Esophagus mucosa (tissue), 1 donor: ENCODE data around the gene GALNT4. TPM values are rescaled to one million over a fixed set of nuclear protein-coding genes. Genes with fewer than 3 reads are reported as not detected.

Experiments used
- ATAC-seq: fragments of 200-7000 bp; cut with Tn5 transposase; one replicate; pipeline ENCODE4 v1.9.1; 2020
- total RNA-seq: library from RNA; stranded (reverse); gene quantifications from one replicate; pipeline ENCODE4 v1.2.4, GENCODE V29; 2023
- donor health status: DM: yes; HTN: yes; CAD: no.

Gene GALNT4
- total RNA-seq = 4.3 TPM

DNA sequence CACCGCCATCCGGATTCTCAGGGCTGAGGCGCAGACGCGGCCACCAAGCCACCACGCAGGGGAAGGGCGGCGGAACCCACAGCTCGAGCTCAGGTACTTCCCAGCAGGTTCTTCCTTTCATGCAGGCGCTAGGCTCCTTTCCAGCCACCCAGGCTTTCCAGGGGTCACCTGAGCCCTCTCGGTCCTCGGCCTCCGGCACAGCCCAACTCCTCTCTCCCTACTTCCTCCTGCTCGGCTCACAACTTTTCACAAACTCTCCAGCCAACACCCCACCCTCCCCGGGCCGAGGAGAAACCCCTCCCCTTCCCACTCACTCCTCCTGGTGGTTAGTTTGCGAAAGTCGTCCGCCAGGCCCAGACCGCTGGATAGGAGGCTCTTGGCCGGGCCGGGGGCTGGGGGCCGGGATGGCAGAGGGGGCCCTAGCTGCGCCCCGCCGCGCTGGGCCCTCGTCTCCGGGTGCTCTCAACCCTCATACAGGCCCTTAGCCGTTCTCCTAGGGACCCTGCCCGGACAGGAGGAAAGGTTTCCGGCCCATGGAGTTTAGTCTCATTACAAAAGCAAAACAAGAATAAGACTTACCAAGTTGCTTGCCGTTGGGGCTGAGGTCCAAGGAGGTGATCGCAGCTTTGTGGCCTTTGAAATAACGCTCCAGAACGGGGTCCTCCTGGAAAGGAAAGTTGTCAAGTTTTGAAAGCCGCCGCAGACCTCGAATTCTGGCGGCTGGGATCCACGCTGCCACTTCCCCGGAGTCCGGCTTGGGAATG lies at the start of gene GALNT4:
TSS of gene GALNT4 (minus strand) at position 256 of the 764 bp plus-strand sequence. CDS start at position 9, 247 bp downstream.
- ATAC-seq = peak; percentile 94

DNA sequence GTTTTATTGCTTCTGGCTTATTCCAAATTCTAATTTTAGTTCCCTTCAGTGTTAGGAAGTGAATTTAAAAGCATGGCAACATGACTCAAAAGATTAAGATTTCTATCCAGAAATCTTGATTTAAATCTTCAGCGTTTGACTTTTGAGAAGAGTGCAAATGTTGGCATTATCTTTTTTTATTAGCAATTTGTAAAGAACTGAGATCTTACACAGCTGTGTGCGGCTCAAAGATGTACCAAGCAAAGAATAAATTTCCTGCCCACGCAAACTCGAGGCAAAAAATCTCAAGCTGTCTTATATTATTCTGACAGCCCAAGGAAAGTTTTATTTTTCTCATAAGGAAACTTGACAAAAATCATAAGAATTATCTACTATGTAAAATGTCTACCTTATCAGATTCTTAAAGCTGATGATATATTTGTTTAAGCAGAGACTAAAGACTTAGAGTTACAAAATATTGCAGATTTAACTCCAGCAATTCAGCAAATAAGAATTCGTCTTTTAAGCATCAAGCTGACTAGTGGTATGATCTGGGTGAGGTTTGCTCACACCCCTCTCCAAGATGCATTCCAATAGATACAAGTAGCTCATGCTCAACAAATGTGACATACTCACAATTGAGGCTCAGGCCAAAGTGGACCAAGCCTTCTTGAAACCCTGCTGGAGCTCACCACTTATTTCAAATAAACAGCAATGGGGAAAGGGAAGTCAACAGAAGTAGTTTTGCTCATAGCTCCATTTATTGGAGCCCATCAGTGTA lies 48.6 kb upstream of the GALNT4 start:
- no peak for ATAC-seq

DNA sequence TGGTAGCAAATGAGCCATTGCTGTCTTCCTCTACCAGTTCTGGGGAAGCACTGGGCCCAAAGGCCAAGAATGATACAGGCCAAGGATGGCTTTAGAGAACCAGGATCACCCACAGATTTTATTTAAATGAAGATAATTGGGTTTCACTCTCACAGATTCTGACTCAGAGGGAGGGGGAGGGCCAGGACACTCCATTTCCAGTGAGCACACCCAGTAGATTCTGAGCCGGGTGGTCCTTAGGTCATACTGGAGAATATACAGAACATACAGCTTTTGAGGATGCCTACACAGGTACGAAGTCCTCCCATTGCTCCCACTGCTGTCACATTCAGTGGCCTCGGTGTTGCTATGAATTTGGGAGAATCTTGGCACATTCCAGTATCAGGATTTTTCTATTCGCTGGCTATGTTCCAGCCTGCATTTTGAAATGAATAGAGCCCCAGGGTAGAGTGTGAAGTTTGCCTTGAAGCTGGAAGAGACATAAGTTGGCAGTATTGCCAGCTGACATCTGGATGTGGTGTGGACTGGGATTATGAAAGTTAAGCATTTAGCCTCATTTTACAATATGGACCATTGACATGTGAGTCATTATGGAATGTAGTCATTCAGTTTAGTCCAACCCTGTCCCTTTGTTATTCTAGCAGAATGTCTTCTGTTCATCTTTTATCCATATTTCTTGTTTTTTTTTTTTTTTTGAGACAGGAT lies 47.0 kb upstream of the GALNT4 start:
- ATAC-seq = no peak

DNA sequence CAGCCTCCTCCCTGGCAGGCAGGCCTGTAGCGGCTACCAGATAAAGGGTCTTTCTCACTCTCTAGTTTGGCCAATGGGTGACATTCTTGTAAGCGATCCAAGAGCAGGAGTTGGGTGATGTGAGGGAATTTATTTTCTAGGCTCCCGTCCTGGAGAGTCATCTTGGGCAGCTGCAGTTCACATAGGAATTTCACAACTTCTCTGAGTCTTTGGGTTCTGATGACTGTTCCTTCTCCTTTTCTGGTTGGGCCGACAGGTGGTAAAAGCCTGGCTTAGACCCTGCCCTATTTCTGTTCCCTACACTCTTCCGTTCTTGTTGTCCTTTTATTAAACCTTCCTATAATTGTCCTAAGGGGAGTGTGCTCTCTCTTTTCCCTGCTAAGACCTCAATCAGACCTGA lies 43.9 kb upstream of the GALNT4 start:
- peak; percentile 39 for ATAC-seq

DNA sequence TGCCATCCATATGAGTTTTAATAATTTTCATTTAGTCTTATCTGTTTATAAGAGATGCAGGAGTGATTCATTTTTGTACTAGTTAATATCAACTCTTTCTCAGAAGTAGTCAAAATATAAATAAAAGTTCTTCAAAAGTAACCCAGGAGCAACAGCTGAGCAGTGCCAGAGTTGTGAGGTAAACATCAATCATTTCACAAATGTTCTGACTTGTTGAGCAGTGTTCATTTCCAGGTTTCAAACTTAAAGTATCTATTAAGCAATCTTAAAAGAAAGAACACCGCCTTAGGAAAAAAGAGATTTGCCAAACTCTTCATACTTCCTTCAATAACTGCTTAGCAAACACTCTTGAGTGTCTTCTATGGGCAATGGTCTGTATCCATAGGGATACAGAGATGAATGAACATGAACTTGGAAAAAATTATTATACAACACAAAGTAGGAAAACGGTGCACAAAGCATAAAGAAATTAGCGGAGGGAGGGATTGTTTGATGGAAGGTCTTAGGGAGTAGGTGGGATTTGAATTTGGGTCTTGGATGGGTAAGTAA lies 43.2 kb upstream of the GALNT4 start:
- ATAC-seq = peak; percentile 60

DNA sequence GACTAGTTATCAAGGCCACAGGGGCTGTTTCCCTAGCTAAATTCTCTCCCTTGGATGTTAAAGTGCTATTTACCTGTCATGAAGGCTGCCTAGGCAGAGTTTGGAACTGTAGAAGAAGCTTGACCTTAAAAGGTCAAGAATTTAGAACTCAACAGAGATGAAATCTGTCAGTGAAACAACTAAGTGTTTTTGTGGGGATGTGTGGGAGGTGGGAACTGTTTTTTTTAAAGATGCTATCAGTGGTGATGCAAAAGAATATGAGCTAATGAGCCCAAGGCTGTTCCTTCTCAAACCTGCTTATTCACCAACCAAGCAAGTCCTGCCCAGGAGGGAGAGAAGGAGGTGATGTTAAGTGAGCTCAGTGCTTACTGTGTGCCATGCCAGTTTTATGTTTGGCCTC lies 42.0 kb upstream of the GALNT4 start:
- ATAC-seq = peak; percentile 73

DNA sequence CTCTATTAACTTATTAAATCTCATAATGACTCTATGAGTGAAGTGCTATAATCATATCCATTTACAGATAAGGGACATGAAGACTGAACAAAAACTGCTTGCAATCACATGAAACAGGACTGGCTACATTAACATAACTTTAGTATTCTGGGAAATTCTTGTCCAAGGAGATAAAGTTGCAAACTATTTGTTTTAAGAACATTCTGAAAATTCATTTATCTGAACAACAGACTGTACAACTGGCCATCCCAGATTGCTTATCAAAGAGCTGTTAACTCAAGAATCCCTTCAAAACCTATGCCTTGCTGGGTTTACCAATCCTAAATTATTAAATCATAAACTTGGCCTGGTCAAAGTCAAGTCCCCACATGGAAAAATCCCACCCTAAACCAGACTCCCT lies 40.4 kb upstream of the GALNT4 start:
- no peak for ATAC-seq

DNA sequence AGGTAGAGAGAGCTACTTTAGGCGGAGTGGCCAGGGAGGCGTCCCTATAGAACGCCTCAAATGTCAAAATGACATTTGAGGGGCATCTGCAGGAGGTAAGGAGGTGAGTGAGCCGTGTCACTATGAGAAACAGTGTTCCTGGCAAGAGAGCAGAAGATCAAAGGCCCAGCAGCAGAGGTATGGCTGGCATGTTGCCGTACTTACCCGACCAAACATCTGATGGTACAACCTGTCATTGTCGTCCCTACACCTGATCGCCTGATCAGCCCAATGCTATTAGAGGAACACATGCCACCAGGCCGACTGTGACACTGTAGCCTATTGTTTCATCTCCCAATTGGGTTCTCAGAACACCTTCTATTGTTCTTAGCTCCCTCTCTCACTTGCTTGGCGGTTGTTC lies 35.2 kb upstream of the GALNT4 start:
- ATAC-seq = no peak

DNA sequence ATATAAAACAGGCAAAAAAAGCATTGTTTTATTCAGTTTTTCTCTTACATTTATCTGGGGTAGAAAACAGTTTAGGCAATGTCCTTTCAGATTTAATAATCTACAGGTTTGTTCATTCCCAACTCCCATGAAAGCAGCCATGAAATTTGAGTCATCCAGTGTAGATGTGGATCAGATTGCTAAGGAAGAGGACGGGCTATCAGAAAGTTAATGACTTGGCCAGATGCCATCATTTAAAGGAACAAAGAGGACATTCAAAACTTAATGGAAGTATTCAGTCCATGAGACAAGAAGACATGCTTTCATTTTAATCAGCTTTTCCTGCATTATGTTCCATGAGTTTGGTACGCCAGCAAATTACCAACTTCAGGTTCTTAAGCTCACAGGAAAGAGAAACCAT lies 32.4 kb upstream of the GALNT4 start:
- ATAC-seq = no peak

DNA sequence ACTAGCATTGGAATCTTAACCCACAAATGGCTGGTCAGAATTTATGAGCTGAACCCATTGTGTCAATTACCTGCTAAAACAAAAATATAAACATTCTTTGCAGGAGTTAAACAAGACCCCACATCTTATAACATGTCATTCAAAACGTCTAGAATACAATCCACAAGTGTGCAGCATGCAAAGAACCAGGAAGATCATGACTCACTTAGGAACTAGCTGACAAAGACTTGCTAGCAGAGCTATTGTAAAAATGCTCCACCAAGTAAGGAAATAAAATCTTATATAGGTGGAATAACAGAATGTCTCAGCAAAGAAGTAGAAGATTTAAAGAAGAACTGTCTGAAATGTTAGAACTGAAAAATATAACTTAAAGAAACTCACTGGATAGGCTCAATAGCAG lies 27.8 kb upstream of the GALNT4 start:
- ATAC-seq = no peak

DNA sequence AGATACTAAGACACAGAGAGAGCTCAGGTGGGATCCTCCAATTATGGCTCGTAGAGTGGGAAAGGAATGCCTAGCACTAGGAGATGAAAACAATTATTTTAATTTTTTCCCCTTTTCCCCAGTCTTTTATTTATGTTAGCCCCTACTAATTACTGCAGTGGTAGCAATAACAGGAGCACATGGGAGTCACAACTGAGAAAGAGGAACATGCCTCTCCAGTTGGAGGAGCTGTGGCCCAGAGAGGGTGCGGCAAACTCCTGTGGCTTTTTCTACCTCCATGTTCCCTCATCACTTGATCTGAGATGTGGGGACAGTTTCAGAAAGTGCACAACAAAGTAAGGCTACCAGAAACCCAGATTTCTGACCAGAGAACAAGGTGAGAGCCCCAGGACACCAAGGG lies 27.2 kb upstream of the GALNT4 start:
- ATAC-seq = no peak

DNA sequence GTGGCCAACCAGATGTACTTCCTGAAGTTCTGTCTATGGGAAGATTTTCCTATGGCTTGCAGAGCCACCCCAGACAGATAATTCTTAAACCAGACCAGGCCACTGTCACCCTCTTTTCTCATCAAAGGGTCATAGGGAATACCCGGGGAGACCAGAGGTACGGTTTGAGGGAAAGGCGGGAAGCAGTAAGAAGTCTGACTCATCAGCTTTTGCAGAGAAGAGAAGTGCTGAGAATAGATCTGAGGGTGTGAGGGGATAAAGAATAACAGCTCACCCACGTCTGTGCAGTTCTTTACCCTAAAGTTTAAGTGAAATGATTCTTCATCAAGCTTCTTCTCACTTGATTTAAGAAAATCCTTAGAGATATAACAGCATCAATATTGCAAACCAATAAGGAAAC lies 22.5 kb upstream of the GALNT4 start:
- no peak for ATAC-seq

DNA sequence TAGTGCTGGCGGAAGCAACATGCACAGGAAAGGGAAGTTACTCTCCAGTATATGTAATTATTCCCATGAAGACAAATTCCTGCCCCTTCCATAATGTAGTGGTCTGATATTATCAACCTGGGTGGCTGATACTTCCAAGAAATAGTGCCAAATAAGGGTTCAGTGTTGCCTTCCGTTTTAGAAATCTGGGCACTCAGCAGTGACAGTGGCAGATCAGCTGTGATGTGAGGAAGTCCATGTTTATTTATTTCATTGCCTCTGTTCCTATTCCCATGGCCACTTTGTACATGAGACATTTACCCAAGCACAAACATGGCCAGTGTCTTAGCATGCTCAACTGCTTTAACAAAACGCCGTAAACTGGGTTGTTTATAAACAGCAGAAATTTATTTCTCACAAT lies 21.6 kb upstream of the GALNT4 start:
- ATAC-seq = no peak

DNA sequence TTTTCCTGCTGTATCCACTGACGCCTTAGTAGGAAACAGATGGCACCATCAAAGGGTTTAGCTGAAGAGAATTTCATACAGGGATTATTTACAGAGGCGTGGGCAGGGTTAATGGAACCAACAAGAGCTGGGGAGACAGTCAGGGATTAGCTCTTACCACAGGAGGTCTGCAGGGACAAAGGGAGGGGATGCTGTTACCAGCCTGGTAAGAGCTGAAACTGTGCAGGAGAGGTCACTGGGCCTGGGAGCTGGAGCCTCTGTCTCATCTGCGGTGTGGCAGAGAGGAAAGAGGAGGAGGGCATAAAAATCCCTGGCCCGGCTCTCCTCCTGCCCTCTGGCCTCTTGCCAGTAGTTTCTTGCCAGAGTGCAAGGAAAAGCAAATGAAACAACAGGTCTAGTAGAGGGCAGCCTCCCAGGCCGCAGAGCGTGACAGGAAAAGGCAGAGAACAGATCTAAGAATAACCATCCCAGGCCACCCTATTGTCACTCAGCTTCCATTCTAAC lies 20.1 kb upstream of the GALNT4 start:
- ATAC-seq = peak; percentile 25

DNA sequence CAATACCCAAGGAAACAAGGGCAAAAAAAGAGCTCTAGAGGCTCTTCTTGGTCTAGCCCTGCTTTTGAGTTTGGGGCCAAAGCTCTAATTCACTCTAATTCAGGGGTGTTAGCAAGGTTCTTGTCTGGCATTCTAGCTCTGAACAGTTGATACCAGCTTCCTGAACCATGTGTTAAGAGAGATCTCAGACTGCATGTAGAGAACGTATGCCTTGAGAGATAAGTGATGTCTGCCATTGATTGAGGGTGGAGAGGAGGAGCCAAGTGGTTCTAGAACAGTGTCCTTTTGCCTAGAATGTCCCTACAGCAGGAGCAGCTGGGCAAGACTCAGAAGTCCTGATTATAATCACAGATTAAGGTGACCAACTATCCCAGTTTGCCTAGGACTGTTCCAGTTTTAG lies 19.4 kb upstream of the GALNT4 start:
- ATAC-seq = no peak

DNA sequence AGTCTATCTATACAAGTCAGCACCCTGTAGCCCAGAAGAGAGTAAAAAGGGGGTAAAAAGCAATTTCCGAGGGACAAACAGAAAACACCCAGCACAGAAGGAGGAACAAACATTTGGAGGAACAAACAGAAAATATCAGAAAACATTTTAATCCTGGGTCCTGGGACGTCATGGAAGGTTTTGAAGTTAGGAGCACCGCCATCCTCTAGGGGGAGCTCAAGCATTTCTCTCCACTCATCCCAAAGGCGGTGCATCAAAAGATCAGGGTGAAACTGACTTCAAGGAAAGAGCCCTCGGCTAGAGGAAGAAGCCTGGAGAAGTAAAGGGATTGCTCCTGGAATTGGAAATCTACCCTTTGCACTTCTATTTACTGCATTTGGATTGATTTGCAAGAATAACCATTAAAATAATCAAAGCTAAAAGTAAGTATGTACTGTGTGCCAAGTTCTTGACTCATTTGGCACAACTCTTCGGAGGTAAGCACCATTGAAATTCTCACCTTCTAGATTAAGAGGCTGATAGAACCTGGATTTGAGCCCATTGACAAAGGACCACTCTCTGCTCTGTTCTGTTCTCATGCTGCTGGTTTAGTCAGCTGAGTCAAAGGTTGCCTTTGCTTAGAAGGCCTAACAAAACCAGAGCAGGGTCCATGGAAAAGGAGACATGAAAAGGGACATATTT lies 18.5 kb upstream of the GALNT4 start:
- peak; percentile 83 for ATAC-seq

DNA sequence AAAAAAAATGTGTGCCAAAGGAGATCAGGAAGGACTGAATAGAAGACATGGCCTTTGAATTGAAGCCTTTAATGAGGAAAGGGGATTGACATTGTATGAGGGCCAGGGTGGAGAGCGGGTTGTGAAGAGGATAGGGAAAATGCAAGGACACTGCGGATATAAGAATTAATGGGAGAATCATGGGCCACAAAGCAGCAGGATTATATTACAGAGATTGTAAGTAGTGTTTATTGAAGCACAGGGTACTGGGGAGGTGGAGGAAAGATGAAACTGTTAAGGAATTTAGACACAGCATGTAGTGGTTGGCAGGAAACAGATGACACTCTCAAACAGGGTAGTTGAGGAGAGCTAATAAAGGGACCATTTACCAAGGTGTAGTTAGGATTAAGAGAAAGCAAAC lies 17.6 kb upstream of the GALNT4 start:
- ATAC-seq = no peak

DNA sequence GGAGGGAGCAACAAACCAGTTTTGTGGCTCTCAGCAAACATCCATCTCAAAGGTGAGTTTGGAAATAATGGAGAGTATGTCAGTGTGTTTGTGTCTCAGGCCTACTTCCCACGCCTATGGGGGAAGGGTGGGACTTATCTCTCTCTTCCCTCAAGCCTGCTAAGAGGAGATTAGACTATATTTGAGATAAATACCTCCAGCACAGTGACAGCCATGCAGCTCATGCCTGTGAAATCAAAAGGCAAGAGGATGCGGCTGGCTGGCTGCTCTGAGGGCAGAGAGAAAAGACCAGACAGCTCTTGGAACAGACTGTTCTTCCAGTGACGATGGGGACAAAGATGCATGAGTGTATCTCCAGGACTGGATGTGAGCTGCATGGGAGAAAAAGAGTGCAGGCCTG lies 16.0 kb upstream of the GALNT4 start:
- no peak for ATAC-seq

DNA sequence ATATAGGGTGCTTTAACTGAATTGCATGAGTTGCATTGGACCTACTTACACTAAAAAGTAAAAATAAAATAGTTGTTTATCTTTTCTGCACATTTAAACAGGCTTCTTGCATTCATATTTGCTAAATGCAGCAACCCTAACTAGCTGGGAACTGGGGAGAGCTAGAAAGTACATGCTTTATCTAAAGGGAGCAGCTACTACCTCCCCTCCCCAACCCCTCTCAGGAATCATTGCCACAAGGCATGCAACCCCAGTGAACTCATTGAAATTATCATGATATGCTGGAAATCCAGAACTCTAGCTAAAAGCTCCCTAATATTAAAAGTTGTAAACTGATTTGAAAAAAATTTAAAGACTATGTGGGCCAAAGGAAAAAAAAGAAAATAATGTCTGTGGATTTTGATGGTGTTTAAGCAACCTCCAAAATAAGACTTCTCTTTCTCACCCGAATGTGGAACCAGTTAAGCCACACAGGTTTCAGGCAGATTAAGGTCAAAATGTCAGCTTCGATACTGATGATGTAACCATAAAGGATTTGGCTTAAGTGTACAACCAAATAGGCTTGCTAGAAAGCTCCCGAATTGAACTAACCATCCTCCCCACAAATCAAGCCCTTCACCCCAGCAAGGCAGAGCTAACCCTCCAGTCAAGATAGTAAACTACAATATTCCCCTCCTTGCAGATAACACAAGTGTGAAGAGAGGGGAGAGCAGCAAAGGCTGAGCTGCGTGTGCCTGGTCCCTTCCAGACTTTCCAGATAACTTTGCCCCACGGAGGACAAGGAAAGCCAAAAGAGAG lies 15.0 kb upstream of the GALNT4 start:
- no peak for ATAC-seq

DNA sequence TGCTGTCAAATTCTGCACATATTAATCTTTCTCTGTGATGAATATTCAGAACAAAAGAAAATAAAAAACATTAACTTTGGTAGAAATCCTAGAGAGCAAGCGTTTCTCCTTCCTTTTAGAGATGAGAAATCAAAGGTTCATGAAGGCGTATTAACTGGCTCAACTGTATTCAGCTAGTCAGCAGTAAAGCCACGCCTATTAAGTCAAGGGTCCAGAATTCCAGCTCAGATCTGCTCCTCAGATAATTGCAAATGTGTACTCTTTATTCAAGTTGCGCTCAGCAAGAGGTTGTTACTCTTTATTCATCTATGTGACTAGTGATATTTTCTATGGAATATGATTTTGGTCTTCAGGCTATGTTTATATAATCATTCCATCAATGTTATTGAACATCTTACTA lies 14.3 kb upstream of the GALNT4 start:
- ATAC-seq = no peak

DNA sequence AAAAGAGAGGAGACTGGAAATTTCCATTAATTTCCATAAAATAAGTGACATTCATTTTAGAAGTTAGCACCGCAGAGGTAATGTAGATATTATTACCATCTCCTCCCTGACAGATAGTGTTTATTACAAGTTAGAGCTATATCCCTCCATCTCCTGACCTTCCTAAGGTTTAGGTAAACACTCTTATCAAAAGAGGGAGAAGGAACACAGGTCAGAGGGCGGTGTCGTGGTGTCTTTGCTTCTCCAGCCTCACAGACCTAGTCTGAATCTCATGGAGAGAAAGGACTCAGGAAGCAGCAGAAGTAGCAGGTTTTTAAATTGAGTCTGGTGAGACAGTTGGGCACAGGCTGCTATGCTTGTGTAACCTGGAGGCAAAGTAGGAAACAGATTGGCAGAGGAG lies 12.8 kb upstream of the GALNT4 start:
- no peak for ATAC-seq

DNA sequence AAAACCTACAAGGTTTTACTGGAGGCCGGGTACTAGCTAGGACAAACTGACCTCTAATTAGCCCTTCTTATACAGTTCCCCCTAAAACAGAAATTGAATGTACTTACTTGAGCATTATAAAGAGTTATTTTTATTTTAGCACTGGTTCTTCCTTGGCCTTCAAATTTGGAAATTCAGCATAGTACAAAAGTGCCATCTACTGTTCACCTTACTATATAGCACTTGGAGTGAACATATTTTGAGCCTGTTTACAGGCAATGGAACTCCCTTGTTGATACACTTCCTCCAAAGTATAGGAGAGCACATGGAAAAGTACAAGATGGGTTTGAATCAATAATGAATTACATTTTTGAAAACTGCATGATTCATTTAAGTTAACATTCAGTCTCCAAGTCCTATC lies 5.1 kb upstream of the GALNT4 start:
- ATAC-seq = peak; percentile 57
